GM19463 (cell line): ENCODE measurements around the gene SEC16A.

Experiments used
- ATAC-seq: cut with Tn5 transposase; IDR thresholded peaks from one replicate; pipeline ENCODE4 v1.9.1; 2021; ENCODE audit warnings: mild to moderate bottlenecking, moderate library complexity; ENCODE audit not compliant: unreplicated experiment

Gene SEC16A

DNA sequence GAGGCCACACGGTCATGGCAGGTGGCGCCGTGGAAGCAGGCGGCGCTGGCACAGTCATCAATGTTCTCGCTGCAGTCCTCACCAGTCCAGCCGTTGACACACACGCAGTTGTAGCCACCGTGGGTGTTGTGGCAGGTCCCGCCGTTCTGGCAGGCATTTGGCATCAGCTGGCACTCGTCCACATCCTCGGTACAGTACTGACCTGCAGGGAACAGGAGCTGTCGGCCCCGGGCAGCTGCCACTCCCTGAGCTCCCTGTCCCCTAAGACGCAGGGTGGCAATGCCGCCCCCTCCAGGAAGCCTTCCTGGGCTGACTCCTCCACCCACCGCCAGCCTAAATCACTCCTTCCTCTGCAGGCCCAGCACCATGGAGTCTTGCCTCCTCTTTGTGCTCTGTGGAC lies 35.8 kb upstream of the SEC16A start:
- no peak for ATAC-seq

DNA sequence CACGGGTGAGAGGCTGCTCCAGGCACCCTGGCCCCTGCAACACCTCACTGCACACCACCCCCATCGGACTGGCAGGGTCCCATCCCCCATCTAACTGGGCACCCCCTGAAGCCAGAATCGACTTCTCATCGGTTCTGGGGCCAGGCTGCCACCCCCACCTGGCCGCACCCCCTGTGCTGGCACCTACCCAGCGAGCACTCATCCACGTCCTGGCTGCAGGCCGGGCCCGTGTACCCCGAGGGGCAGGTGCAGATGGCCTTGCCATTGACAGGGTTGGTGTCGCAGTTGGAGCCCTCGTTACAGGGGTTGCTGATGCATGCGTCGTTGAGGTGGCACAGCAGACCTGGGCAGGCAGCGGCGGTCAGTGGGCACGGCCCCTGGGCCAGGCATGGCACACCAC lies 35.1 kb upstream of the SEC16A start:
- no peak for ATAC-seq

DNA sequence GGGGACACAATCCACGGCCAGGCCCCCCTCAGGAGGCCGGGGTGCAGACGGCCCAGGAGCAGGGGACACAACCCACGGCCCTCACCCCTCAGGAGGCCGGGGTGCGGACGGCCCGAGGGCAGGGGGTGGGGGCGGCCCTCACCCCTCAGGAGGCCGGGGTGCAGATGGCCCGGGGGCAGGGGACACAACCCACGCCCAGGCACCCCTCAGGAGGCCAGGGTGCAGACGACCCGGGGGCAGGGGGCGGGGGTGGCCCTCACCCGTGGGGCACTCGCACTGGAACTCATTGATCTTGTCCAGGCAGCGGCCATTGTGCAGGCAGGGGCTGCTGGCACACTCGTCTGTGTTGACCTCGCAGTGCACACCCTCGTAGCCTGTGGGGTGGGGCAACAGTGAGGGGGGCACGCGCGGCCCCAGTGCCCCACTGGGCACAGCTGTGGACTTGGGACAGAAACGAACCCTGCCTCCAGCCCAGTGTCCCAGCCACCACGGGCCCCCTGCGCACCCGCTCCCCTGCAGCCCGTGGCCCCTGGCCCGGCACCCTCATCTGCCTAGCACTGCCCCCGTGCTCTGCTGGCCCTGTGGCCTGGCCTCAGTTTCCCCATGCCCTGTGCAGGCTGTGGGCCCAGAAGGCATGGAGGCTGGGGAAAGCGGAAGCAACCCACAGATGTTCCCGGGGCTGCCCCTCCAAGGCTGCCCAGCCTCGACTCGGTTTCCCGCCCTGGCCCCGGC lies 34.3 kb upstream of the SEC16A start:
- no peak for ATAC-seq

DNA sequence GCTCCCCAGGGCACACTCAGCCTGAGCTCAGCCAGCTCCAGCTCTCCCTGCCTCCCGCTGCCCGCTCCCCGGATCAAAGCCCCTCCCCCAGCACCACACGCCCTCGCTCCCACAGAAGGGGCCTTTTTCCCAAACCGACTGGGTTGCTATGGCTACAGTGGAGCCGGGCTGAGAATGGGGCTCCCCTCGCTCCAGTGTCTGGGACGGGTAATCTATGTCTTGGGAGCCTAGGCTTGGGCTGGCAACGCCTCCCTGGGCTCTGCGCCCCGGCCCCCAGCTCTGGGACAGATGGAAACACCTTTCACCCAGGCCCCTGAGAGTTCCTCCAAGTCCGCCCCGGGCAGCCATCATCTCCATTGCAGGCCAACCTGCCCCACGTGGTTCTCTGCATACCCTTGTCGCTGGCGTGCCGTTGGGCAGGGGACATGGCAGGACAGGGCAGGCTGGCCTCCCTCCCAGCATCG lies 33.4 kb upstream of the SEC16A start:
- no peak for ATAC-seq

DNA sequence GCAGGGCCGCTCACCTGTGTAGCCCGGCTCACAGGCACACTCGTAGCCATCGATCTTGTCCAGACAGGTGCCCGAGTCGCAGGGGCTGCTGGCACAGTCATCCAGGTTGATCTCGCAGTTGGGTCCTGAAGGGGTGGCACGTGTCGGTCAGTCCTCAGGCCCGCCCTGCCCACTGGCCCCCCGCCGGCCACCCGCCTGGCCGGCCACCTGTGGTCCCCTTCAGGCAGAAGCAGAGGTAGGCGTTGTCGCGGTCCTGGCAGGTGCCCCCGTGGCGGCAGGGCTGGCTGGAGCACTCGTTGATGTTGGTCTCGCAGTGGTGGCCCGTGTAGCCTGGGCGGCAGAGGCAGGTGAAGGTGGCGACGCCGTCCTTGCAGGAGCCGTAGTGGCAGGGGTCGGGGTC lies 32.4 kb upstream of the SEC16A start:
- no peak for ATAC-seq

DNA sequence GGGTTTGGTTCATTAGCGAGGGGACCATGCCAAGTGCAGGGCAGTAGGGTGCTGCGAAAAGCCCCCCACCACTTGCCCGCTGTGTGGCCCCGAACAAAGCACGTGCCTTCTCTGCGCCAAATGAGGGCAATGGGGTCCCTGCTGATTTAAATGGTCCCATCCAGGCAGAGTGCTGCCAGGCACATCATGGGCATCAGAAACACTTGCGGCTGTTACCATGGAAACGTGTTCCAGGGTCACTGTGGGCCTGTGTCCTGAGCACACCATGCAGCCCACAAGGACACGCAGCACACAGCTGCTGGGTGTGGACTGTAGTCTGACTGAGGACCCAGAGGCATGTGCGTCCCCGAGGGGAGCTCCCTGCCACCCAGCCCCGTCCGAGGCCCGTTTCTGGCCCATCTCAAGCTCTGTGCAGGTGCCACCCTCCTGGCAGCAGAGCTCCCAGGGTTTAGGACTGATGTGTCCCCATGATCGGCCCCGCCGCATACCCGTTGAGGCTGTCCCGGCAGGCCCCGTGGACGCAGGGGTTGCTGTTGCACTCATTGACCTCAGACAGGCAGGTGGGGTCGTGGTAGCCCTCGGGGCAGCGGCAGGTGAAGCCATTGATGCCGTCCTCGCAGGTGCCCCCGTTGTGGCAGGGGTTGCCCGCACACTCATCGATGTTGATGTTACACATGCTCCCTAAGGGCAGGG lies 31.3 kb upstream of the SEC16A start:
- no peak for ATAC-seq

DNA sequence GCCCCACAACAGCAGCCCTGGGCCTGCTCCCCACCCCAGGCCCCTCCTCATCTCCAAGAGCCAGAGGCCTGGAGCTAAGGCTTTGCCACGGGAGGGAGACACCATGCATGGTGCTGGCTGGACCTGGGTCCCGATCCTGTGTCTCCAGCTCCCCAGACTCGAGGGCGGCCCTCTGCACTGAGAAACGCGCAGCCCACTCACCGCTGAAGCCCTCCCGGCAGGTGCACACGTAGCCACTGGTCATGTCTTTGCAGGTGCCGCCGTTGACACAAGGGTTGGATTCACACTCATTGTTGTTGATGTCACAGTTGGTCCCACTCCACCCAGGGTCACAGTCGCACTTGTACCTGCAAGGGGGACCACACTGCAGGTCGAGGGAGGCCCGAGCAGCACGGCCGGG lies 30.4 kb upstream of the SEC16A start:
- ATAC-seq = no peak

DNA sequence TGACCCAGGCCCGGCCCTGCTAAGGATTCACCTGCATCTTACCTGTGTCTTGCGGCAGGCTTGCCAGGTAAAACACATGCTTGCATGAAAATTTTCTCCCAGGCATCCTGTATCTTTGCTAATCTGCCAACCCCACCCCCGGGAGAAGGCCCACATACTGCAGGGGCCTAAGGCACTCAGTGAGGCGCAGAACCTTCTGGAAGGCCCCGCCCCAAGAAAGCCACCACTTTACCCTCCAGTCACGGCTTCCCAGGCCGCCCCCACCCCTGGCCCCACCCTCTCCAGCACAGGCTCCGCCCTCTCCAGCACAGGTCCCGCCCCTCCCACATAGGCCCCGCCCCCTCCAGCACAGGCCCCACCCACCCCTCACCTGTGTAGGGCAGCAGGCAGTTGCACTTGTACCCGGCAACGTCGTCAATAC lies 29.8 kb upstream of the SEC16A start:
- no peak for ATAC-seq

DNA sequence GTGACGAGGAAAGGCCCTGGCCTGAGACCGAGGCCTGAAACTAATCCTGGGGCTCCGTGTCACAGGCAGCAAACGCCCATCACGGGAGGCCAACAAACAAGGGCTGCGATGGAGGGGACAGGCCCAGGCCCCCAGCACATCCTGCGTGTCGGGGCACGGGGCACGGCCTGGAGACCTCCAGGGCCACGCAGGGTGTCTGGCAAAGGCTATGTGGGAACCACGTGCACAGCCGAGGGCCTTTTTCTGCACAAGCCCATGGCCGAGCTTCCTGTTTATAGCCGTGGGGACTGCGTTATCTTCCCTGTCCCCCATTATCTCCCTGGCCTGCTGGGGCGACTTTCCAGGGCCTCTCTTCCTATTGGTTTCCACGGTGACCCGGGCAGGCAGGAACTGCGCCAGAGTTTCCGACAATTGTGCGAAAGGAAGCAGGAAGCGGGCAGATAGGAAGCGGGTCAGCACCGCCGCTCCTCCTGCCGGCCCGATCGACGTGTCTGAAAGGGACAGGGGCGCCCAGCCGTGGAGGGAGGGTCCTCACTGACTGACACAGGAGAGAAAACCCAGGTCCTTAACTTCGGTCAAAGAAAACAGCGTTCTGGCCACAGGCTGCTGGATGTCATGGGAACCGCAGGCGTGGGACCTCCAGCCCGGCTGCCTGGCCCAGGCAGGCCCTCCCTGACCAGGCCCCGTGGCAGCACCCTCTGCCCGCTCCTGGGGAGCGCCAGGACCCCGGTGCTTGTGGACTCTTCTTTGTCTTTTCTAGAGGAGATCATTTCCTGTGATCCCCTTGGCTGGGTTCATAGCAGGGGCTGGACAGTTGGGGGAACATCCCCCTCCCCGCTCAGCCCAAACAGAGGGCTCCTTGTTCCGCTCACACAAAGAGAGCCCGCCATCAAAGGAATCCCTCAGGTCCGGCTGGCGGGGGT lies 29.1 kb upstream of the SEC16A start:
- no peak for ATAC-seq

DNA sequence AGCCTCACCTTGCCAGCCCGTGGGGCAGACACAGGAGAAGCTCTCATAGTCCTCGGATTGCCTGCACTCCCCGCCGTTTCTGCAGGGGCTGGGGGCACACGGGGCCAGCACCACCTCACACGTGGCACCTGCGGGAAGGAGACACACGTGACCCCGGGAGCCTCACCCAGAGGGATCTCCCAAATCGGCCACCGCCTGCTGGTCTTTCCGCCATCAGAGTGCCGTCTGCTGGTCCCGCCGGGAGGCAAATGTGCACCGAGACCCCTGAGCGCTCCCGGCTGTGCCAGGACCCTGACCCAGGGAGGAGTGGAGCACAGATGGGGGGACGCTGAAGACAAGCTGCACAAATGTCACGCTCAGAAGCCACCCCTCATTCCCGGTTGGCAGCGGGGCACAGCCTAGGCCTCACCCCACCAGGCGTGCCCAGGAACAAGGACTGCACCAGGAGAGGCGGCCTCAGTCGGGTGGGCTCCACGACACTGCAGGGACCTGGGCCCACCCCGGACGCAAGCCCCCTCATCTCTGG lies 28.4 kb upstream of the SEC16A start:
- ATAC-seq = no peak

DNA sequence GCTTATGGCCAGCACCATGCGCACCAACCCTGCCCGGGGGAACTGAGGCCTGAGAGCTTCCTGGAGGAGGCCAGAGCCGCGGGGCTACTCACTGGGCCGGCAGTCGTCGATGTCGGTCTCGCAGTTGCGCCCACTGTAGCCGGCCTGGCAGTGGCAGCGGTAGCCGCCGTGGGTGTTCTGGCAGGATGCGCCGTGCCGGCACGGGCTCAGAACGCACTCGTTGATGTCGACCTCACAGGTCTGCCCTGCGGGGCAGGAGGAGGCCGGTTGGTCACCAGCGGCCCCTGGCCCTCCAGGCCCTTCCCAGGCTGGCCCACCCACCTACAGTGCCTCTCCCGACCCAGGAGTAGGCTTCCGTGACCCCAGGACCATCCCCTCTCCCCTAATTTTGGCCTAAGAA lies 27.7 kb upstream of the SEC16A start:
- no peak for ATAC-seq

DNA sequence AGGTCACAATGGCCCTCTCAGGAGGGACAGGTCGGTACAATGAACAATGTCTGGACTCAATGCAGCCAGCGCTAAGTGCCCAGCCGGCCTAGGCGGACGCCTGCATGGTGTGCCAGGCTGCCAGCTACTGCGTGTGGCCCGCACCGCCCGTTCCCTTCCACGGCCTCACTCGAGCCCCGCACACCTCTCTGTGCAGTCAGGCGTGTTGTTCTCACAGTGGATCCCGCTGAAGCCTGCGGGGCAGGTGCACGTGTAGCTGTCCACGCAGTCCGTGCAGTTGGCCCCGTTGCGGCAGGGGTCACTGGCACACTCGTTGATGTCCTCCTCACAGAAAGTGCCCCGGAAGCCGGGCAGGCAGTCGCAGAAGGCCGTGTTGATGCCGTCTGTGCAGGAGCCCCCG lies 26.7 kb upstream of the SEC16A start:
- no peak for ATAC-seq

DNA sequence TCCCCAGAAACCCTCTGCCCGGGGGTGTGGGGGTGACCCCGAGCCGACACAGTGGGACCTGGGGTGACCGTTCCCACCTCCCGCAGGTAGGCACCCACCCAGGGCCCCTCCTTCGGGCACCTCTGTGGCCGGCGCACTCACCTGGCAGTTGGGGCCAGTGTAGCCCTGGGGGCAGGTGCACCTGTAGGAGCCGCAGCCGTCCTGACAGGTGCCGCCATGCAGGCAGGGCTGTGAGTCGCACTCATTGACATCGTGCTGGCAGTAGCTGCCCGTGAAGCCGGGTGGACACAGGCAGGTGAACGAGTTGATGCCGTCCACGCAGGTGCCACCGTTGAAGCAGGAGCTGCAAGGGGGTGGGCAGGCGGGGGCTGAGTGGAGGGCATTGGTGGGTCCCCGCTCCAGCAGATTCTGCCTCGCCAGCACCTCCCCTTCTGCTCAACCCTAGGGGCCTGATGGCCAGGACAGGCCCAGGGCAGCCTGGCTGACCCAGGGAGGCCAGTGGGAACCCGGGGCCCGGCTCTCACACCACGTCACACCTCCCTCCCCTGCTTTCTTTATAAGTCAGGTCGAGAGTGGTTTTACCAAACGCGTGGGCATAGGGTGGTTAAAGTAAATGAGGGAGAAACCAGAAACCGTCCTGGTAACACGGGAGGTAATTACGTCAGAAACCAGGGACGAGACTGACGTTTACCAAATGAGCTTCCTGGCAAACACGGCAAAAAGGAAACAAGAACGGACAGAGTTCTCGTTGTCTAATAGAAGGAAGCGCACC lies 26.1 kb upstream of the SEC16A start:
- no peak for ATAC-seq

DNA sequence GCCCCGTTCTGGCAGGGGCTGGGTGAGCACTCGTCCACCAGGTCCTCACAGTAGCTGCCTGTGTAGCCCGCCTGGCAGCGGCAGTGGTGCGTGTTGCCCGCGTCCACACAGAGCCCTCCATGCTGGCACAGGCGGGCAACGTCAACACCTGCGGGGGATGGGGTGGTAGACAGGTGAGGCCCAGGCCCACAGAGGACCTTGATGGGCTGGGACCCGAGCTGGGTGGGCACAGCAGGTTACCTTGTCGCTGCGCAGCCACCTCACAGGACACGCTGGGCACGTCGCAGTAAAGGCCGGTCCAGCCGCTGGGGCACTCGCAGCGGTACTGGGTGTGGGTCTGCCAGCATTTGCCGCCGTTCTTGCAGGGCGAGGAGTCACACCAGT lies 25.1 kb upstream of the SEC16A start:
- no peak for ATAC-seq

DNA sequence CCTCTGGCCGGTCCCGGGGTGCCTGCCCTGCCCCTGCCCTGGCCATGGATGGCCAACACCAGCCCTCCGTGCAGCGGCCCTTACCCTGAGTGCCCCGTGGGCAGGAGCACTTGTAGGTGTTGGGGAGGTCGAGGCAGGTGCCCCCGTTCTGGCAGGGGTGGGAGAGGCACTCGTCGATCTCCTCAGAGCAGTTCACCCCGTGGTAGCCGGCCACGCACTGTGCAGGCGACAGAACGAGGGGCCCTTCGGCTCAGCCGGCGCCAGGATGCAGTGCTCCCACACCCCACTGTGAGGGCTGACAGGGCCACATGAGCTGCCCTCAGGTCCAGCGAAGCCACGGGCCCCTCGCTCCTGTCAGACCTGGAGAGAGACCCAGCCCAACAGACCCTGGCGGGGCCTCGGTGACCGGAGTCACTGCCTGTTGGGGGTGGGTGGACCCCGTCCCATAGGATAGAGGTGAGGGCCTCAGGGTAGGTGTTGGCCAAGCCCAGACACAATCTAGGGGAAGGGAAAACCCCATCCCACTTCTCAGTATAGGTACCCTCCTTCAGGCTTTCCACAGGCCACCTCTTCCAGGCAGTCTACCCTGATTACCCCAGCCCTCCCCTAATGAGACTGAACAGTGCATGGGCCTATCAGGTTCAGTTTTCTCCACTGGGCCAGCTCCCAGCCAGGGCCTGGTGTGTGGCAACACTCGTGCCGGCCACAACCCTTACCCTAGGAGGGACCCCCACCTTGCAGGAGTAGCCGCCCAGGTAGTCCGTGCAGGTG lies 24.6 kb upstream of the SEC16A start:
- no peak for ATAC-seq

DNA sequence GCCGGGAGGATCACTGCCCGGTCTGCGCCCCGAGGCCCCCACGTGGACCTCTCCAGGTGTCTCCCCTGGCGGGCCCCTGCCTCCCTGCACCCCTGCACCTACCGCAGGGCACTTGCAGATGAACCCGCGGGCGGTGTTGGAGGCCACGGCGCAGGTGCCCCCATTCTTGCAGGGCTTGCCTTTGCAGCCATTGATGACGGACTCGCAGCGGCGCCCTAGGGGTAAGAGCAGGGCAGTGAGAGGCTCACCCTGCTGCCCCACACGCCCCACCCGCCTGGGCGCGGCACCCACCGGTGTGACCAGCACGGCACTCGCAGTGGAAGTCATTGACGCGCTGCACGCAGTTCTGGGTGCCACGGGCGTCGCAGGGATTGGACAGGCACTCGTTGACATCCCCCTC lies 23.6 kb upstream of the SEC16A start:
- ATAC-seq = no peak

DNA sequence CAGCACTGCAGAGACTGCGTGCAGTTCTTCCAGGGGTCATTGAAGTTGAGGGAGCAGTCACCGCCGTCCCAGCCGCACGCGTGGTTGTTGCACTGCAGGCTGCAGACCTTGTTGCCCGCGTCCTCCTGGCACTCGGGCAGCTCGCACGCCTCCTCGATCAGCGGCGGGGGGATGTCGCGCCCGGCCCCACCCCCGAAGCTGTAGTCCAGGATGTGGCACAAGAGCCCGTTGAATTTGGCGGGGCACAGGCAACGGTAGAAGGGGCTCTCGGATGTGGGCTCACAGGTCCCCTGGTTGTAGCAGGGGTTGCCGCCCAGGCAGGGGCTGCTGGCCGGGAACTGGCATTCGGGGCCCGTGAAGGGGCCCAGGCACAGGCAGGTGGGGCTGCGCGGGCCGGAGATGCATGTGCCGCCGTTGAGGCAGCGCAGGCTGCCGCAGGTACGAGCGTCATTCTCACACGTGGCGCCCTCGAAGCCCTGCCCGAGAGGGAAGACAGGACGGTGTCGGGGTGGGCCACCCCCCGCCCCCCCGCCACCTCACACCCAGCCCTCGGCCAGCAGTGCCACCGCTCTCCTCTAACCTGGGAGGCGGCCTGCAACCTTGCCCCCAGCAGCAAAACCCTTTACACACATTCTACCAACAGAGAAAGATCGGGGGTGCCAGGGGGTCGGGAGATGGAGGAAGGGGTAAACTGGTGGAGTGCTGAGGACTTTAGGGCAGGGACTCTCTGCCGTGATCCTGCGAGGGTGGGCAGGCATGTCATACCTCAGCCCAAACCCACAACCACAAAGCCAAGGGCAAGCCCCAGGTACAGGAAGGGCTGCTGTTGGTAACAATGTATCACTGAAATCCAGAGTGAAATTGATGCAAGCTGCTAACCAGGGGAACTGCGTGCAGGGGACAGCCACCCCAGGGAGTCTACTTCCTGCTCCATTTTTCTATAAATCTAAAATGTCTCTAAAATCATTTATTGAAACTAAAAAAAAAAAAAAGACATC lies 22.9 kb upstream of the SEC16A start:
- ATAC-seq = no peak

DNA sequence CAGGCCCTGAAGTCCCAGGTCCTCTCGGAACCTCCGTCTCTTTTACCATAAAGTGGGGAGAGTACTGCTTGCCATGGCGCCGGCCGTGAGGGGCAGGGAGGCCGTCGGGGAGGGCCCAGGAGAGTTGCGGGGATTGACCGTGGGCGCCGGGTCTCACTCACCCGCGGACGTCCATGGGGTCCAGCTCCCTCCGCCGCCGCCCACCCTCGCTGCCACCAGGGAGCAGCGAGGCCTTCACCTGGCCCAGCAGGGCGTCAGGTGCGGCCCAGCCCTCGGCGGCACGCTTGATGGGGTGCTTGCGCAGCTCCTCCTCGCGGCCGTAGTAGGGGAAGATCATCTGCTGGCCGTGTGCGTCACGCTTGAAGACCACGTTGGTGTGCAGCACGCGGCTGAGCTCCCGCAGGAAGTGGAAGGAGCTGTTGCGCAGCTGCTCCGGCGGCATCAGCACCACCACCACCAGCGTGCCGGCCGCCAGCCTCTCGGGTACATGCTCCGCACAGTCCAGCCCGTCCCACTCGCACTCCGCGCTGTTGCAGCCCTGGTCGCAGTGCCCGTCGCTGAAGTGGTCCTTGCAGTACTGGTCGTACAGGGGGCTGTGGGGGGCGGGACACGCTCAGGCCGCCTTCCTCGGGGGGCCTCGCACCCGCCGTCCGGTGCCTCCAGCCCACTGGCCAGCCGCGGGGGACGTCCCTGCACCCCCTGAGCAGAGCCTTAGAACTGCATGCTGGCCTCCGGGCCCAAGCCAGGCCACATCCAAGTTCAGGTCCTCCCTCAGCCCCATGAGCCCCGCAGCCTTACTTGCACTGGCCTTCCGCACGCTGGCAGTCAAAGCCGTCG lies 21.9 kb upstream of the SEC16A start:
- no peak for ATAC-seq
